GM21786 (cell line): Measurements from ENCODE around the gene ABCB8.
"Not testable (repeated sequence)": the region's sequence is repeated elsewhere in the genome, so short reads cannot be mapped to it uniquely, and the experiment has no call there.

Experiments
- ATAC-seq: cut with Tn5 transposase; IDR thresholded peaks from one replicate; pipeline ENCODE4 v1.9.1; 2021; ENCODE audit not compliant: unreplicated experiment

The ABCB8 gene

DNA sequence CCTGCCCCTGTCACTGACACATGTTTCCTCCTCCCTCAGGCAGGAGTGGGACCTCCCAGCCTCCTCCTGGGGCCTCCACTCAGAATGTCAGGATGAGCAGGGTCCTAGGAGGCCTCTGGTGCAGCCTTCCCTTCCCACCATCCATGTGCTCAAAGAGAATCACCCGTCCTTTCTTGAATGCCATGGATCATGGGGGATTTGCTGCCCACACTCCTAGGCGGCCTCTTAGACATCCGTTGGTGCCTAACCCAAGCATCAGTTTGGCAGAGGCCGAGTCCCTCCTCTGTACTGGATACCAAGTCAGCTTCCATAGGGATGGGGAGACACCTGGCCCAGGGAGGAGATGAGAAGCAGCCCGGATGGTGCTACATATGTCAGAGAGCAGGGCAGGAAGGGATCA is 30.4 kb upstream of the ABCB8 start:
- no peak for ATAC-seq

DNA sequence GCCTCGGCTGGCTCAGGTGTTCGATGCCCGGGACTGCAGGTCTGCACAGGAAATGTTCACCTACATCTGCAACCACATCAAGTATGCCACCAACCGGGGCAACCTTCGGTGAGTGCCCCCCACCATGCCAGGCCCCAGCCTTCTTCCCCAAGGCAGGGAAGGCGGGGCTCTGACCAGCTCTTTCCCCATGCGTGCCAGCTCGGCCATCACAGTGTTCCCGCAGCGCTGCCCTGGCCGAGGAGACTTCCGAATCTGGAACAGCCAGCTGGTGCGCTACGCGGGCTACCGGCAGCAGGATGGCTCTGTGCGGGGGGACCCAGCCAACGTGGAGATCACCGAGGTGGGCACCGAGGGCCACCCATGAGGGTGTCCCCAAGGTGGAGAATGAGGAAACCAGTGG is 29.9 kb upstream of the ABCB8 start:
- no peak for ATAC-seq

DNA sequence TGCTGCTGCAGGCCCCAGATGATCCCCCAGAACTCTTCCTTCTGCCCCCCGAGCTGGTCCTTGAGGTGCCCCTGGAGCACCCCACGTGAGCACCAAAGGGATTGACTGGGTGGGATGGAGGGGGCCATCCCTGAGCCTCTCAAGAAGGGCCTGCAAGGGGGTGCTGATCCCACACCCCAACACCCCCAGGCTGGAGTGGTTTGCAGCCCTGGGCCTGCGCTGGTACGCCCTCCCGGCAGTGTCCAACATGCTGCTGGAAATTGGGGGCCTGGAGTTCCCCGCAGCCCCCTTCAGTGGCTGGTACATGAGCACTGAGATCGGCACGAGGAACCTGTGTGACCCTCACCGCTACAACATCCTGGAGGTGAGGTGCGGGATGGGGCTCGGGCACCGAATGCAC is 29.2 kb upstream of the ABCB8 start:
- no peak for ATAC-seq

DNA sequence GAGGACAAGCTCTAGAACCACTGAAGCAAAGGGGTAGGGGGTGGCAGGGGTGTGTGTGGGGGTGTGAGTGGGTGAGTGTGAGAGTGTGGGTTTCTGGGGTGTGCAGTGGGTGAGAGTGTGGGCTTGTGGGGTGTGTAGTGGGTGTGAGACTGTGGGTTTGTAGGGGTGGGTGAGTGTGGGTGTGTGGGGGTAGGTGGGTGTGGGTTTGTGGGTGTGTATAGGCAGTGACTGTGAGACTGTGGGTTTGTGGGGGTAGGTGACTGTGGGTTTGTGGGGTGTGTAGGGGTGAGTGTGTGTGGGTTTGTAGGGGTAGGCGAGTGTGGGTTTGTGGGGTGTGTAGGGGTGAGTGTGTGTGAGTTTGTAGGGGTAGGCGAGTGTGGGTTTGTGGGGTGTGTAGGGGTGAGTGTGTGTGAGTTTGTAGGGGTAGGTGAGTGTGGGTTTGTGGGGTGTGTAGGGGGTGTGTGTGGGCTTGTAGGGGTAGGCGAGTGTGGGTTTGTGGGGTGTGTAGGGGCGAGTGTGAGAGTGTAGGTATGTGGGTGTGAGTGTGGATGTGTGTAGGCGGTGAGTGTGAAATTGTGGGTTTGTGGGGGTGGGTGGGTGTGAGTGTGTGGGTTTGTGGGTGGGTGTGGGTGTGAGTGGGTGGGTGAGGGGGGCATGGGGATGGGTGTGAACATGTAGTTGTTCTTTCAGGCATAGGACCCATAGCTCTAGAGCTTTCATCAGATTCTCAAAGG is 28.6 kb upstream of the ABCB8 start:
- no peak for ATAC-seq

DNA sequence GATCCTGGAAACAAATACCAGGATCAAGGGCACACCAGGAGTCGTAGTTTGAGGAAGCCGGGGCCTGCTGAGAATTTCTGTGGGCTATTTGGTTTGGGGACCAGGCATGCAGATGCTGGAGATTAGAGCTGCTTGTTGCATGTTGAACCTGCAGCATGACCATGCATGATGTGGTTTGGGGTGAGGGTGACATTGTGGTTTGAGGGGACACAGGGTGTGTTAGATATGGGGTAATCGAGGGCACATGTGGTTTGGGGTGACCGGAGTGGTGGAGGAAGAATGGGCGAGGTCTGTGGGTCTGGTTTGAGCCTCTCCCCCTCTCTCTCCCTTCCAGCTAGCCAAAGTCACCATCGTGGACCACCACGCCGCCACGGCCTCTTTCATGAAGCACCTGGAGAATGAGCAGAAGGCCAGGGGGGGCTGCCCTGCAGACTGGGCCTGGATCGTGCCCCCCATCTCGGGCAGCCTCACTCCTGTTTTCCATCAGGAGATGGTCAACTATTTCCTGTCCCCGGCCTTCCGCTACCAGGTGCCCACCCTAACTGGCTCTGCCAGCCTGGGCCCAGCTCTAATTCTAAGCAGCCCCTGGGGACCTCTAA is 27.3 kb upstream of the ABCB8 start:
- no peak for ATAC-seq

DNA sequence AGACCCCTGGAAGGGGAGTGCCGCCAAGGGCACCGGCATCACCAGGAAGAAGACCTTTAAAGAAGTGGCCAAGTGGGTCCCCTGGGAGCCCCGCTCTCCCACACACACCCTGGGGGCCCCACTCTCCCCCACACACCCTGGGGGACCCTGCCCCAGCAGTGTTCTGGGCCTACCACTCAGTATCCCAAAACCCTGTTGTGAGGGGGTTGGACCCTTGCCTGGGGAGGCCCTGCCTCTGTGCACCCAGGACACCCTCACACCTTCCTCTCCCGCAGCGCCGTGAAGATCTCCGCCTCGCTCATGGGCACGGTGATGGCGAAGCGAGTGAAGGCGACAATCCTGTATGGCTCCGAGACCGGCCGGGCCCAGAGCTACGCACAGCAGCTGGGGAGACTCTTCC is 26.7 kb upstream of the ABCB8 start:
- ATAC-seq, result no peak

DNA sequence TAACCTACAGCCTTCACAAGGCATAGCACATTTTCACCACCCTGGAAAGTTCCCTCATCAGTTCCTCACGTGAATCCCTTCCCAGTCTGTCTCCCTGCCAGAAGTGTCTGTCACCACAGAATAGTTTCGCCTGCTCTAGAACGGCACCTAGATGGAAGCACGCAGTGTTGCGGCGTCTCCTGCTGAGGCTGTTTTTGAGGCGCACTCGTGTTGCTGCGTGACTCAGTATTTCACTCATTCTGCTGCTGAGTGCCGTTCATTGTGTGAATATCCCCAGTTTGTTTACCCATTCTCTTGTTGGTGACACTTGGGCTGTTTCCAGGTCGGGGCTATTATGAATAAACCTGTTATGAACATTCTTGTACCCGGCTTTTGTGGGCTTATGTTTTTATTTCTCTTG is 24.7 kb upstream of the ABCB8 start:
- no peak for ATAC-seq

DNA sequence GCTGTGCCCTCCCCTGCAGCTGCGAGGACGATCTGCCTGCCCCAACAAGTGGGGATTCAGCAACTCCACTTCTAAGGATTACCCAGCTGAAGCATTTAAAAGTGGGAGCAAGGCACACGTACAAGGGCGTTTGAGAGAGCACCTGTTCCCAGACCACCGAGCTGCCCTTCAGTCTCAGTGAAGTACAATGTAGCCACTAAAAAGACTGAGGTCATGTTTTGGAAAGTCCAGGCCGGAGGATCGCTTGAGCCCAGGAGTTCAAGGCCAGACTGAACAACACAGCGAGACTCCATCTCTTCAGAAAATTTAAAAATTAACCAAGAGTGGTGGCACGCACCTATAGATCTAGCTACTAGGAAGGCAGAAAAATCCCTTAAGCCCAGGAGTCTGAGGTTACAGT is 22.7 kb upstream of the ABCB8 start:
- ATAC-seq, result no peak

DNA sequence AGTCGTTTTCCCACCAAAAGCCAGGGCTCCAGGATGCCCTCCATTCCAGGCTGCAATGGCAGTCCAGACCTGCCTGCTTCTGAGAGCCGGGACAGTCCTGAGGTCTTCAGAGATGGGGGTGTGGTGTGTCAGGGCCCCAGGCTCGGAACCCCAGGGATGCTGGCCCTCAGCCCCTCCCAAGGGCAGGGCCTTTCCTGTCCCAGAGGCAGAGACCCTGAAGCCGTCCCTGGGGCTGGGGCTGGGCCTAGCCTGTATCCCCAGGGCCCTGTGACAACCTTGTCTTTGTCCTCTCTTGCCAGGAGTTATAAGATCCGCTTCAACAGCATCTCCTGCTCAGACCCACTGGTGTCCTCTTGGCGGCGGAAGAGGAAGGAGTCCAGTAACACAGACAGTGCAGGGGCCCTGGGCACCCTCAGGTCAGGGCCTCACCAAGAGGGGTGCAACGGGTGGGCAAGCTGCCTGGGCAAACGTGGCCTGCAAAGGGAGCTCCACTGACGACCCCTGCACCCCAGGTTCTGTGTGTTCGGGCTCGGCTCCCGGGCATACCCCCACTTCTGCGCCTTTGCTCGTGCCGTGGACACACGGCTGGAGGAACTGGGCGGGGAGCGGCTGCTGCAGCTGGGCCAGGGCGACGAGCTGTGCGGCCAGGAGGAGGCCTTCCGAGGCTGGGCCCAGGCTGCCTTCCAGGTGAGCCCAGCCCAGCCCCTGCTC is 21.5 kb upstream of the ABCB8 start:
- no peak for ATAC-seq

DNA sequence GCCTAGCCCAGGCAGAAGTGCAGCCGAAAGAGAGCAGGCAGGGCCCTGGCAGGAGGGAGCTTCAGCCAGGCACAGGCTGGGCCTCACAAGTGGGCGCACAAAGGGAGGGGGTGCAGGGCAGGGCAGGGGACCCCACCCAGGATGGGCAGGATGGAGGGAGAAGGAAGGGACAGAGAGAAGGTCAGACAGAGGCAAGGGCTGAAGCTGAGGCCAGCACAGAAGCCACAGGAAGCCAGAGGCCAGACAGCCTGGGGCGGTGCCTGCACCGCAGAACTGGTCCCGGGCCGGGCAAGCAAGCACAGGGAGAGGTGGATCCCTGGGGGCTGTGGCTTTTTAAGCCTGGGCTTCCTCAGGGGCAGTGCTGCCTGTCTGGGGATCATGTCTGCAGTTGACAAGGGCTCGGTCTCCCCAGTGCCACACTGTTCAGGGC is 20.8 kb upstream of the ABCB8 start:
- no peak for ATAC-seq

DNA sequence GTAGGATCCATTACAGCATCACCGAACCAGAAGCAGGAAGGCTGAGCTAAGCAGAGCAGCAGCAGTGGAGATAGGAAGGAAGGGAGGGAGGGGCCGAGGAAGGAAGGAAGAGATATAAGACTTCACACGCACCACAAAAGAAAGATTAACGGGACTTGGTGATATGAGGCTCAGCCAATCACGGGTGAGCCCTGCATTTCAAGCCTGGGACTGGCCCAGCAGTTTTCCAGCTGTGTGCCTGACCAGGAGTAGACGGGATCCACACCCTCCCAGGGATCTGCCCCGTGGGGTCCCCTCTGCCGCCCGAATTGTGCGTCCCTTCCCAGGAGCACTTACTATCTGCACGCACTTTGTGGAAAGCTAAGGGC is 20.1 kb upstream of the ABCB8 start:
- no peak for ATAC-seq

DNA sequence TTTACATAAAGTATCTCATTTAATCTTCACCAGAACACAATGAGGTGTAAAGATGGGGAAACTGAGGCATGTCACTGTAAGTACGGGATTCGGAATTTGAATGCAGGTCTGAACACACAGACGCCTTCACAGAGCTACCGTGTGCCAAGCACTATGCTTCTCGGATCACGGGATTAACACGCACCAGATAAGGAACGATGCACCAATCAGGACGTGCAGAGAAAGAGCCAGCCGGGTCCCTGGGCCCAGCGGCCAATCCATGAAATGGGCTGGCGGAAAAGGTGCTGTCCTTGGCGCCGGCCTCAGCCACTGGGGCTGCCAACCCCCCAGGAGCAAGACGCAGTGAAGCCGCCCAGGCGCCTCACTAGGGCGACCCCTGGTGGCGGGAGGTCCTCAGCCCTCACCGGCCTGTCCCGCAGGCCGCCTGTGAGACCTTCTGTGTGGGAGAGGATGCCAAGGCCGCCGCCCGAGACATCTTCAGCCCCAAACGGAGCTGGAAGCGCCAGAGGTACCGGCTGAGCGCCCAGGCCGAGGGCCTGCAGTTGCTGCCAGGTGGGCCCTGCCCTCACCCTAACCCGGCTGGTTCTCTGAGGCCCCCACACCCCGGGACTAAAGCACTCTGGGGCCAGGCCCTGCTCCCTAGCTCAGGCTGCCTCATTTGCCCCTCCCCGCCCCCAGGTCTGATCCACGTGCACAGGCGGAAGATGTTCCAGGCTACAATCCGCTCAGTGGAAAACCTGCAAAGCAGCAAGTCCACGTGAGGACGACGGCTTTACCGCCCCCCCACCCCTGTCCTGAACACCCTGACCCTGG is 19.5 kb upstream of the ABCB8 start:
- no peak for ATAC-seq

DNA sequence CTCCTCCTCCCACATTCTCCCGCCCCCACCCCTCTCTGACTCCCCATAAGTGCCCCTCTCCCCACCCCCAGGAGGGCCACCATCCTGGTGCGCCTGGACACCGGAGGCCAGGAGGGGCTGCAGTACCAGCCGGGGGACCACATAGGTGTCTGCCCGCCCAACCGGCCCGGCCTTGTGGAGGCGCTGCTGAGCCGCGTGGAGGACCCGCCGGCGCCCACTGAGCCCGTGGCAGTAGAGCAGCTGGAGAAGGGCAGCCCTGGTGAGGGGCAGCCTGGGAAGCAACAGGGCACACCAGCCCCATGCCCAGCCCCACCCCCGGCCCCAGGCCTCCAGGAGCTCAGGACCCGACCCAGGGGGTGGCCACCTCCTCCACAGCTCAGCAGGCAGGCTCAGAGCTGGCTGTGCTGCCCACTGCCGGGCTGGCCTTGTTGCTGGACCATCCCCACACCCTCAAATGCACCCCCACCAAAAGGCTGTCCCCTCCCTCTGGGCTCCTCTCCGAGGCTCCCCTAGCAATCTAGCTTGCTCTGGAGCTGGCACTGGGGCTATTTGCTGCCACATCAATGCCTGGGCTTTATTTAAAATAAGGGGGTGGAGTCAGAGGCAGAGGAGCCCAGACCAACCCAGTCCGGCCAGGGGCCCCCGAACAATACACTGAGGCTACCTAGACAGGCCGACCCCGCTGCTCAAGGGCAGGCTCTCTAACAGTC is 18.8 kb upstream of the ABCB8 start:
- ATAC-seq, result no peak

DNA sequence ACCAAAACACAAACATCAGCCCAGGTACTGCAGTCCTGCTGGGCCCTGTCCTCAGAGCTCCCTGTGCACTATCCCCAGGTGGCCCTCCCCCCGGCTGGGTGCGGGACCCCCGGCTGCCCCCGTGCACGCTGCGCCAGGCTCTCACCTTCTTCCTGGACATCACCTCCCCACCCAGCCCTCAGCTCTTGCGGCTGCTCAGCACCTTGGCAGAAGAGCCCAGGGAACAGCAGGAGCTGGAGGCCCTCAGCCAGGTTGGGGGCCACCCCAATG is 18.3 kb upstream of the ABCB8 start:
- ATAC-seq, result no peak

DNA sequence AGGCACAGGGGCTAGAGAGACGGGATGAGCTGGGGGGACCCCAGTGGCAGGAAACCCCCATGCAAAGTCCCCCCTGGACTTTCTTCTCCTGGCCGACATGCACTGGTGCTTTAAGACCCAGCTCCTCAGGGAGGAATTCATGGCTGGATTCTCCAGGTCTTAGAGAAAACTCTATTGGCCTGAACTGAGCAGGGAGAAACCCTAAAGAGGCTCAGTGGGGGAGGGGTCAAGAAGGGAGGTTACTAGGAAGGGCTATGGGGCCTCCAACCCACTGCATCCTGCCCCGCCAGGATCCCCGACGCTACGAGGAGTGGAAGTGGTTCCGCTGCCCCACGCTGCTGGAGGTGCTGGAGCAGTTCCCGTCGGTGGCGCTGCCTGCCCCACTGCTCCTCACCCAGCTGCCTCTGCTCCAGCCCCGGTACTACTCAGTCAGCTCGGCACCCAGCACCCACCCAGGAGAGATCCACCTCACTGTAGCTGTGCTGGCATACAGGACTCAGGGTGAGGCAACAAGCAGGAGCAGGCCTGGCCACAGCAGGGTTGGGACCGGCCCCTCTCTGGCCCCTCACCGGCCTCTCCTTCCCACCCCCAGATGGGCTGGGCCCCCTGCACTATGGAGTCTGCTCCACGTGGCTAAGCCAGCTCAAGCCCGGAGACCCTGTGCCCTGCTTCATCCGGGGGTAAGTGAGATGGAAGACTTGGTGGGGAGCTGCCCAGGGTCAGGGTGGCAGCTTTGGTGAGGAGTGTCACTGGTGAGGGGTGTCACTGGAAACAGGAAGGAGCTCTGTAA is 17.7 kb upstream of the ABCB8 start:
- ATAC-seq, result no peak

DNA sequence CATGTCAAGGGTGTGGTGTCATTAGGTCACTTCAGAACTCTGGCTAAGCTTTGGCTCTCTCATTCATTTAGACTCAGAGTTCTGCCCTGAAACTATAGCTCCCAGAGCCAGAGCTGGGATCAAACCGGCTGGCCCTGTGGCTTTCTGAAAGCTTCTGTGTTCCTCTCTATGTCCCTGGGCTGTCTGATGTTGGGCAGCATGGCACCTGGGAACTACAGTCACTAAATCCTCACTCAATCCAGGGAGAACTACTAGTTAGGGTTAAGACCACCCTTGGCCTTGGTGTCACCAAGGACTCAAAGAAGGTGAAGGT is 17.2 kb upstream of the ABCB8 start:
- no peak for ATAC-seq

DNA sequence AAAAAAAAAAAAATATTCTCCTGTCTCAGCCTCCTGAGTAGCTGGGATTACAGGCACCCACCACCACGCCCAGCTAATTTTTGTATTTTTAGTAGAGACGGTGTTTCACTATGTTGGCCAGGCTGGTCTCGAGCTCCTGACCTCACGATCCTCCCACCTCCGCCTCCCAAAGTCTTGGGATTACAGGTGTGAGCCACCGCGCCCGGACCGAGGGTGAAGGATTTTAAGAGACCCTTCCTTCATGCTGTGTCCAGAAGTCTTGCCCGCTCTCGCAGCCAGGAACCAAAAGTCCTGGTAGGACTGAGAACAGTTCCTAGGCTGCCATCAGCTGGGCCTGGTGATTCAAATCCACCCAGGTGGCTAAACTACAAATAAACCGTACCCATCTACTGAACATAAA is 16.6 kb upstream of the ABCB8 start:
- not testable (repeated sequence) for ATAC-seq

DNA sequence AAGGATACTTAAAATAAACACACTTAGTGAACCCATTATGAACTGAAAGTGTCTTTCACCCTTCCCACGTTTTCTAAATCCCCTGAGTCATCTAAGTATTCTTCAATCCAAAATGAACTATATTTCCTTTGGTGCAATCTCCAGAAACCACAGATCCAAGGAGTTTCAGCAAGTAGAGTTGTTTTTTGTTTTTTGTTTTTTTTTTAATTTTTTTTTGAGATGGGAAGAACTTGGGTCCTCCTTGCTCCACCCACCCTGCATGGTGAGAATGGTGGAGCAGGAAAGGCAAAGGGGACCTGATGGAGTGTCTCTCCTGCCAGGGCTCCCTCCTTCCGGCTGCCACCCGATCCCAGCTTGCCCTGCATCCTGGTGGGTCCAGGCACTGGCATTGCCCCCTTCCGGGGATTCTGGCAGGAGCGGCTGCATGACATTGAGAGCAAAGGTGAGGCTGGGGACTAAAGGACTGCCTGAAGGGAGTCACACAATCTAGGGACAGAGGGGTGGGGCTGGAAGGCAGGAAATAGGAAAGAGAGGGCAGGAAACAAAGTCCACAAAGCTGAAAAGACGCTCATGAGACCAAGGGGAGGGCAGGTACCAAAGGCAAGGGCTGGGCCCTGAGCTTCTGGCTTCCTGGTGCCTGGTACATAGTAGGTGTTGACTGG is 16.1 kb upstream of the ABCB8 start:
- ATAC-seq, result no peak

DNA sequence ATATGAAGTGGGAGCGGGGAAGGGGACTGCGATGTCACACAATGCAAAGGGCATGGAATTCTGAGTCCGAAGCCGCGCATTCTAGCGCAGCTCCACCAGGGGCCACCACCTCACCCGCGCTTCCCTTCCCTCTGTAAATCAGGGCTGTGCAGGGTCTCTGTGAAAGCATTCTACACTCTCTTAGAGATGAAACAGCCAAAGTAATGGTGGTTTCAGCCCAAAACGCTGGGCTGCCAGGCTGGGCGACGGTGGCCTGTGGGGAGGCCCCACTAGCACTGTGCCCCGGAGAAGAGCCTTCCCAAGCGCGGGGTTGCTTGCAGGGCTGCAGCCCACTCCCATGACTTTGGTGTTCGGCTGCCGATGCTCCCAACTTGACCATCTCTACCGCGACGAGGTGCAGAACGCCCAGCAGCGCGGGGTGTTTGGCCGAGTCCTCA is 15.3 kb upstream of the ABCB8 start:
- no peak for ATAC-seq

DNA sequence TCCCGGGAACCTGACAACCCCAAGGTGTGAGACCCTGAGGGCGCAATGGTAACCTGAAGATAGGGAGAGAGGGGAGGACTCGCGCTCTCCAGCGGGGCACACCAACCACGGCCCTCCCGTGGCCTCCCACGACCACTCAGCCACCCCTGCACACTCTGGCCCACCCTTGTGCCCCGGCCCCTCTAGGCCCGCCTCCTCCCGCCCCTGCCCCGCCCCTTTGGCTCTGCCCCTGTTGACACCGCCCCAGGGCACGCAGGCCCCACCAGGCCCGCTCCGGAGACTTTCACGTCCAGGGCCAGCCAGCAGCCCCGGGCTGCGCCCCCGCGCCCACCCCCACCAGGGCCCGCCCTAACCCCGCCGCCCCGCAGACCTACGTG is 14.9 kb upstream of the ABCB8 start:
- ATAC-seq, result no peak
